ENCODE data around the gene TALDO1.
A peak's percentile ranks its signal among the peaks of the same experiment; 100 is the strongest.

Gene TALDO1

GRCh38 chr11:791658-792534 is 44.6 kb downstream of the TALDO1 start:
- Histone ChIP-seq H3K27me3 (ENCODE audit: insufficient read depth, low read length) (no peaks in the 10 kb centered on the region), H3K36me3 (ENCODE audit: insufficient read depth, low read length) (peaks cover 26% of the 10 kb centered on the region; the same call in 1 of the 2 replicates), H3K27ac (ENCODE audit: low read depth, low read length) (no peak overlapping the region), H3K4me1 (ENCODE audit: insufficient read depth, low read length) (peaks cover 9% of the 10 kb centered on the region; the same call in 1 of the 2 replicates), H3K9me3 (ENCODE audit: insufficient read depth, low read depth, low read length) (no peaks in the 10 kb centered on the region), H3K4me3 (ENCODE audit: low read length) (no peak overlapping the region), H3K9ac (ENCODE audit: low read depth, low read length) (no peak overlapping the region)
- 95% methylated on average over 49 of the region's 49 CpGs for WGBS

- Histone ChIP-seq H3K27ac (ENCODE audit: low read depth, low read length) (no peak overlapping the region), H3K4me1 (ENCODE audit: insufficient read depth, low read length) (peaks cover 9% of the 10 kb centered on the region; the same call in 1 of the 2 replicates), H3K4me3 (ENCODE audit: low read length) (no peak overlapping the region), H3K9ac (ENCODE audit: low read depth, low read length) (no peak overlapping the region), H3K27me3 (ENCODE audit: insufficient read depth, low read length) (no peaks in the 10 kb centered on the region), H3K9me3 (ENCODE audit: insufficient read depth, low read depth, low read length) (no peaks in the 10 kb centered on the region), H3K36me3 (ENCODE audit: insufficient read depth, low read length) (peaks cover 26% of the 10 kb centered on the region; the same call in 1 of the 2 replicates)
- WGBS, result 96% methylated on average over 15 of the region's 15 CpGs
Observed at GRCh38 chr11:792535-792821, 45.2 kb downstream of the TALDO1 start.

GRCh38 chr11:792873-793272 is 45.6 kb downstream of the TALDO1 start:
- Histone ChIP-seq H3K9me3 (ENCODE audit: insufficient read depth, low read depth, low read length) (no peaks in the 10 kb centered on the region), H3K36me3 (ENCODE audit: insufficient read depth, low read length) (peaks cover 26% of the 10 kb centered on the region; the same call in 1 of the 2 replicates), H3K27me3 (ENCODE audit: insufficient read depth, low read length) (no peaks in the 10 kb centered on the region), H3K4me1 (ENCODE audit: insufficient read depth, low read length) (peaks cover 9% of the 10 kb centered on the region; the same call in 1 of the 2 replicates), H3K9ac (ENCODE audit: low read depth, low read length) (no peak overlapping the region), H3K27ac (ENCODE audit: low read depth, low read length) (no peak overlapping the region), H3K4me3 (ENCODE audit: low read length) (no peak overlapping the region)
- WGBS, result 93% methylated on average over 13 of the region's 13 CpGs

- H3K4me1 ChIP-seq (ENCODE audit: insufficient read depth, low read length), result peaks cover 9% of the 10 kb centered on the region; the same call in 1 of the 2 replicates
- no peak overlapping the region for H3K27ac ChIP-seq (ENCODE audit: low read depth, low read length)
- no peak overlapping the region for H3K9ac ChIP-seq (ENCODE audit: low read depth, low read length)
- peaks cover 26% of the 10 kb centered on the region; the same call in 1 of the 2 replicates for H3K36me3 ChIP-seq (ENCODE audit: insufficient read depth, low read length)
- no peaks in the 10 kb centered on the region for H3K9me3 ChIP-seq (ENCODE audit: insufficient read depth, low read depth, low read length)
- WGBS, result 89% methylated on average over 7 of the region's 7 CpGs
- H3K4me3 ChIP-seq (ENCODE audit: low read length), result no peak overlapping the region
- no peaks in the 10 kb centered on the region for H3K27me3 ChIP-seq (ENCODE audit: insufficient read depth, low read length)
Observed at GRCh38 chr11:793556-793955, 46.3 kb downstream of the TALDO1 start.

GRCh38 chr11:794013-794765 is 46.9 kb downstream of the TALDO1 start:
- WGBS, result 95% methylated on average over 31 of the region's 31 CpGs
- no peak overlapping the region for H3K9ac ChIP-seq (ENCODE audit: low read depth, low read length)

GRCh38 chr11:794766-795633 is 47.7 kb downstream of the TALDO1 start:
- no peaks in the 10 kb centered on the region for H3K9me3 ChIP-seq (ENCODE audit: insufficient read depth, low read depth, low read length)
- H3K9ac ChIP-seq (ENCODE audit: low read depth, low read length), result no peak overlapping the region
- WGBS, result 86% methylated on average over 37 of the region's 38 CpGs
- peaks cover 9% of the 10 kb centered on the region; the same call in 1 of the 2 replicates for H3K4me1 ChIP-seq (ENCODE audit: insufficient read depth, low read length)
- H3K27ac ChIP-seq (ENCODE audit: low read depth, low read length), result no peak overlapping the region
- no peaks in the 10 kb centered on the region for H3K27me3 ChIP-seq (ENCODE audit: insufficient read depth, low read length)
- H3K36me3 ChIP-seq (ENCODE audit: insufficient read depth, low read length), result peaks cover 29% of the 10 kb centered on the region; the same call in 1 of the 2 replicates
- no peak overlapping the region for H3K4me3 ChIP-seq (ENCODE audit: low read length)

More at GRCh38 chr11:794013-794765, 46.9 kb downstream of the TALDO1 start:
- no peak overlapping the region for H3K27ac ChIP-seq (ENCODE audit: low read depth, low read length)
- no peaks in the 10 kb centered on the region for H3K27me3 ChIP-seq (ENCODE audit: insufficient read depth, low read length)
- peaks cover 9% of the 10 kb centered on the region; the same call in 1 of the 2 replicates for H3K4me1 ChIP-seq (ENCODE audit: insufficient read depth, low read length)
- no peak overlapping the region for H3K4me3 ChIP-seq (ENCODE audit: low read length)
- H3K36me3 ChIP-seq (ENCODE audit: insufficient read depth, low read length), result peaks cover 26% of the 10 kb centered on the region; the same call in 1 of the 2 replicates
- H3K9me3 ChIP-seq (ENCODE audit: insufficient read depth, low read depth, low read length), result no peaks in the 10 kb centered on the region

DNA sequence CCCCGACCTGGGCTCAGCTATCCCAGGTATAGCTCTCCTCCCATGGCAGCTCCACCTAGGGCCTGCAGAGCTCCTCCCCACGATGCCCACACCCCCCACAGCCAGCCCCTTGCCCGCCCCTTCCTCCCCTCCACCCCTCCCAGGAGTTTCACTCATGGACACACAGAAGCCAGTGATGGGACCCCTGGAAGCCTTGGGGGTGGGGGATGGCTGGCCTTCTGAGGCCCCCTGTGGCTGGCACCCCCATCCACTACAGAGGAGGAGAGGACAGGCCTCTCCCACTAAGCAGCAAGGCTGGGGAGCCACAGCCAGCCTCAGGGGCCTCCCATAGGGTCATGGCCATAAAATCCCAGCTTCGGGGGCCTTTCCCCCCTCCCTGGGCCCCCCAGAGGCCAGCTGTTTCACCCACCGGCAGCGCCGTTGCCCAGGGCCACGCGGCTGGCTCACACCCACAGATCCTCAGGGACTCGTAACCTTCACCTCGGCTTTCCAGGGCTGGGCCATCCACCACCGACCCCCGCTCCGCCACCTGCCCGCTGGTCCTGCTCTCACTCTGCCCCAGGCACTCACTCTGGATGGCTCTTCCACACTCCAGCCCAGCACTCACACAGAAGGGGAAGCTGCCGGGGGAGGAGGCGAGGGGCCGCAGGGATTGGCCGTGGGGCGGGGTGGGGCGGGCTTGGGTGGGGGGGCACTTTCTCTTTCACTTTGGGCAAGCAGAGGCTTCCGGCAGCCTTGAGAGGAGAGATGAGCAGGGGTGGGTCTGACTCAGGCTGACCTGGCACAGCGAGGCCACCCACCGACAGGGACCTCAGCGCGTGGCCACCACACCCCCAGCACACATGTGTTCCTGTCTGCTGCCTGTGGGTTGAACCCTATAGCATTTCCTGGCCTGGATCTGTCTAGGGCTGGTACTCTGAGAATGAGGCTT is 48.6 kb downstream of the TALDO1 start:
- H3K9me3 ChIP-seq (ENCODE audit: insufficient read depth, low read depth, low read length), result no peaks in the 10 kb centered on the region
- H3K9ac ChIP-seq (ENCODE audit: low read depth, low read length), result no peak overlapping the region
- 0 out of 2 replicates have a peak, but pooled peaks cover 5% of the 10 kb centered on the region for H3K4me1 ChIP-seq (ENCODE audit: insufficient read depth, low read length)
- H3K27me3 ChIP-seq (ENCODE audit: insufficient read depth, low read length), result no peaks in the 10 kb centered on the region
- no peak overlapping the region for H3K27ac ChIP-seq (ENCODE audit: low read depth, low read length)
- H3K36me3 ChIP-seq (ENCODE audit: insufficient read depth, low read length), result peaks cover 32% of the 10 kb centered on the region; the same call in 1 of the 2 replicates
- WGBS, result 43% methylated on average over 22 of the region's 26 CpGs
- no peak overlapping the region for H3K4me3 ChIP-seq (ENCODE audit: low read length)

GRCh38 chr11:796565-797295 is 49.5 kb downstream of the TALDO1 start:
- Histone ChIP-seq H3K4me3 (ENCODE audit: low read length) (peak overlapping the region; percentile 84), H3K27me3 (ENCODE audit: insufficient read depth, low read length) (no peaks in the 10 kb centered on the region), H3K9me3 (ENCODE audit: insufficient read depth, low read depth, low read length) (no peaks in the 10 kb centered on the region), H3K4me1 (ENCODE audit: insufficient read depth, low read length) (0 out of 2 replicates have a peak, but pooled peaks cover 5% of the 10 kb centered on the region), H3K27ac (ENCODE audit: low read depth, low read length) (peak overlapping the region; percentile 87; the same call in 1 of the 2 replicates), H3K9ac (ENCODE audit: low read depth, low read length) (no peak overlapping the region), H3K36me3 (ENCODE audit: insufficient read depth, low read length) (peaks cover 27% of the 10 kb centered on the region; the same call in 1 of the 2 replicates)
- 39% methylated on average over 18 of the region's 18 CpGs for WGBS

DNA sequence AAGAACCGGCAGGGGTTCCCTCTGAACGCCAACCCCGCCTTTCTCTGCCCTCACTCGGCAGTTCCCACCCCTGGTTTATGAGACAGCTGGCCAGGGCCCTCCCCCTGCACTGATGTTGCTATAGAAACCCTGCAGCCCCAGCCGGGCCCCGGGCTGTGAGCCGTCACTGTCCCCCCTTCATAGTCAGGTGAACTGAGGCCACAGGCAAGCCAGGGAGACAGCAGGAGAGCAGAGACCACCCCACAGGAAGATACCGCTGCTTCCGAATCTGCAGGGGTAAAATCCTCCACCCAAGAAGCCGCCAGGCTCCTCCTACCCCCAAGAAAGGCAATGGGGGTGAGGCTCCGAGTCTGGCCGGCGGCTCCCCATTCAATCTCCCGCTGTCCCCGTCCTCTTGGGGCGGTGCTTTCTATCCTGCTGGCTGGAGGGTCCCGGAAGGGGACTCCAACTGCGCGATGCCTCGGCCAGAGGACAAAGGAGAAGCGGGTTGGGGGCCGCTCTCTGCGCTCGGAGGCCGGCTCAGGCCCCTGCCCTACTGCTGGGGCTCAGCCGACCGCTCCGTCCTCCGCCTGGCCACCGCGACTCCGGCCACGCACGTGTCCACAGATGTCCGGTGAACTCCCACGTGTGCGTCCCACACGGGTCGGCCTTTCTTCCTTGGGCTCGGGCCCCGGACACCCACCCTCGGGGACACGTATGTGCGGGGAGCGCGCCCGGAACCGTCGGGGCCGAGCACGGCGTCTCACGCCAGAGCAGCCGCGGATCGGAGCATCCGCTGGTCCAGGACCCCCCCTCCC is 50.2 kb downstream of the TALDO1 start:
- Histone ChIP-seq H3K9me3 (ENCODE audit: insufficient read depth, low read depth, low read length) (no peaks in the 10 kb centered on the region), H3K4me1 (ENCODE audit: insufficient read depth, low read length) (0 out of 2 replicates have a peak, but pooled peaks cover 5% of the 10 kb centered on the region), H3K27ac (ENCODE audit: low read depth, low read length) (peak overlapping the region; percentile 87), H3K36me3 (ENCODE audit: insufficient read depth, low read length) (peaks cover 23% of the 10 kb centered on the region), H3K4me3 (ENCODE audit: low read length) (peak overlapping the region; percentile 84), H3K27me3 (ENCODE audit: insufficient read depth, low read length) (no peaks in the 10 kb centered on the region), H3K9ac (ENCODE audit: low read depth, low read length) (peak overlapping the region; percentile 87)
- under 1% methylated on average over 57 of the region's 57 CpGs for WGBS
